Measurements from ENCODE around the gene GALNT17. TPM values are rescaled to one million over a fixed set of nuclear protein-coding genes. Genes with fewer than 3 reads are reported as not detected.

Gene GALNT17
- total and polyA plus RNA-seq, 4 donors: 2.8 to 10.8 (median 7.4) TPM

- H3K36me3 ChIP-seq (ENCODE audit: control insufficient read depth in 4 of 4, insufficient read depth in 4 of 4, low read length in 4 of 4): no peaks in the 10 kb centered on the region
- no peak overlapping the region for H3K9ac ChIP-seq (ENCODE audit: insufficient read depth in 1 of 2, low read length in 2 of 2)
- no peak overlapping the region for H3K27ac ChIP-seq (ENCODE audit: low read depth in 1 of 2, low read length in 1 of 2)
- H3K4me1 ChIP-seq (ENCODE audit: control insufficient read depth in 5 of 5, insufficient read depth in 5 of 5, low read length in 5 of 5): peaks cover 0 to 3% (median 0%) of the 10 kb centered on the region in 5 donors
- TF ChIP-seq CTCF (IDR thresholded peaks at IDR 0.05; ENCODE audit: control extremely low read depth, extremely low read depth): no peak
- H3K27me3 ChIP-seq (ENCODE audit: control insufficient read depth in 3 of 3, insufficient read depth in 3 of 3, low read length in 2 of 3): no peaks in the 10 kb centered on the region
- peak; percentile 23 to 61 (median 53) for DNase-seq
- no peak overlapping the region for H3K4me3 ChIP-seq
- 68 to 78% methylated on average over 6 of the region's 6 CpGs for WGBS, 2 donors
- H3K9me3 ChIP-seq (ENCODE audit: control insufficient read depth in 4 of 4, insufficient read depth in 3 of 4, low read length in 3 of 4): no peaks in the 10 kb centered on the region
- ATAC-seq (ENCODE audit: insufficient read depth, low FRiP score): no peak
Measured at GRCh38 chr7:71491336-71491735, 359.4 kb downstream of the GALNT17 start.

GRCh38 chr7:71495828-71496227 is 363.9 kb downstream of the GALNT17 start:
- Histone ChIP-seq H3K36me3 (ENCODE audit: control insufficient read depth in 4 of 4, insufficient read depth in 4 of 4, low read length in 4 of 4) (no peaks in the 10 kb centered on the region), H3K9ac (ENCODE audit: insufficient read depth in 1 of 2, low read length in 2 of 2) (no peak overlapping the region), H3K9me3 (ENCODE audit: control insufficient read depth in 4 of 4, insufficient read depth in 3 of 4, low read length in 3 of 4) (no peaks in the 10 kb centered on the region), H3K4me1 (ENCODE audit: control insufficient read depth in 5 of 5, insufficient read depth in 5 of 5, low read length in 5 of 5) (peaks cover 0 to 8% (median 3%) of the 10 kb centered on the region in 5 donors), H3K4me3 (no peak overlapping the region), H3K27me3 (ENCODE audit: control insufficient read depth in 3 of 3, insufficient read depth in 3 of 3, low read length in 2 of 3) (no peaks in the 10 kb centered on the region), H3K27ac (ENCODE audit: low read depth in 1 of 2, low read length in 1 of 2) (no peak overlapping the region)
- no peak for ATAC-seq (ENCODE audit: insufficient read depth, low FRiP score)
- 89 to 95% methylated on average over 4 of the region's 4 CpGs for WGBS, 2 donors
- no peak for DNase-seq
- no peak for TF ChIP-seq CTCF (IDR thresholded peaks at IDR 0.05; ENCODE audit: control extremely low read depth, extremely low read depth)

GRCh38 chr7:71497256-71497946 is 365.5 kb downstream of the GALNT17 start:
- ATAC-seq (ENCODE audit: insufficient read depth, low FRiP score) (no peak), DNase-seq (peak; percentile 22 to 66 (median 50))
- 55 to 58% methylated on average over 8 of the region's 8 CpGs for WGBS, 2 donors
- Histone ChIP-seq H3K4me1 (ENCODE audit: control insufficient read depth in 5 of 5, insufficient read depth in 5 of 5, low read length in 5 of 5) (peaks cover 0 to 8% (median 0%) of the 10 kb centered on the region in 5 donors), H3K27ac (ENCODE audit: low read depth in 1 of 2, low read length in 1 of 2) (no peak overlapping the region), H3K36me3 (ENCODE audit: control insufficient read depth in 4 of 4, insufficient read depth in 4 of 4, low read length in 4 of 4) (no peaks in the 10 kb centered on the region), H3K27me3 (ENCODE audit: control insufficient read depth in 3 of 3, insufficient read depth in 3 of 3, low read length in 2 of 3) (no peaks in the 10 kb centered on the region), H3K9ac (ENCODE audit: insufficient read depth in 1 of 2, low read length in 2 of 2) (no peak overlapping the region), H3K9me3 (ENCODE audit: control insufficient read depth in 4 of 4, insufficient read depth in 3 of 4, low read length in 3 of 4) (peaks cover 0 to 4% (median 0%) of the 10 kb centered on the region in 4 donors), H3K4me3 (no peak overlapping the region)
- TF ChIP-seq CTCF (IDR thresholded peaks at IDR 0.05; ENCODE audit: control extremely low read depth, extremely low read depth): no peak

All from lung (tissue), 12 donors.